ENCODE data around the gene UBE2Q2. TPM values are rescaled to one million over a fixed set of nuclear protein-coding genes. Genes with fewer than 3 reads are reported as not detected.

UBE2Q2 gene
- total and polyA plus RNA-seq, 2 of the 4 experiments (the other 2 are of a cell fraction) = 18.0 to 28.9 TPM

GRCh38 chr15:75831806-75832102 is 11.5 kb upstream of the UBE2Q2 start:
- Histone ChIP-seq H3K14ac (replicated peaks; ENCODE audit: low read depth, low read length) (no peak overlapping the region), H2AK9ac (replicated peaks; ENCODE audit: low read depth, low read length, poor library complexity) (no peak overlapping the region), H3K9me1 (ENCODE audit: insufficient read depth, low read length) (0 out of 2 replicates have a peak, but pooled peaks cover 5% of the 10 kb centered on the region), H3K4me3 (ENCODE audit: insufficient read depth, low read depth, low read length) (no peak overlapping the region), H3K9ac (ENCODE audit: low read depth, low read length) (no peak overlapping the region), H3K9me3 (ENCODE audit: control insufficient read depth, insufficient read depth, low read length) (no peaks in the 10 kb centered on the region), H3K4me2 (ENCODE audit: low read depth, low read length) (no peak overlapping the region), H3K79me1 (ENCODE audit: low read depth in 1 of 2, low read length in 2 of 2) (no peaks in the 10 kb centered on the region), H2BK20ac (ENCODE audit: low read depth, low read length) (no peak overlapping the region), H4K20me1 (ENCODE audit: insufficient read depth, low read length) (no peaks in the 10 kb centered on the region), H4K8ac (ENCODE audit: low read depth in 2 of 2, low read length in 2 of 2) (no peak overlapping the region), H3K27me3 (ENCODE audit: control insufficient read depth, insufficient read depth, low read length) (peaks cover 4% of the 10 kb centered on the region; the same call in 1 of the 2 replicates), H3K56ac (ENCODE audit: extremely low read depth, insufficient read depth, low read length) (no peak overlapping the region), H3K18ac (ENCODE audit: low read depth, low read length) (no peak overlapping the region), H4K5ac (ENCODE audit: low read depth, low read length) (no peak overlapping the region), H2BK5ac (ENCODE audit: low read depth, low read length, poor library complexity, severe bottlenecking) (no peak overlapping the region), H3K4ac (ENCODE audit: low read depth, low read length) (no peak overlapping the region), H4K91ac (ENCODE audit: insufficient read depth, low read depth, low read length) (no peak overlapping the region), H3K27ac (ENCODE audit: insufficient read depth, low read length) (no peak overlapping the region), H3K36me3 (ENCODE audit: control insufficient read depth, insufficient read depth, low read length) (no peaks in the 10 kb centered on the region), H2BK120ac (ENCODE audit: low read depth, low read length) (no peak overlapping the region), H2AK5ac (ENCODE audit: low read depth, low read length) (no peak overlapping the region), H3K4me1 (ENCODE audit: control insufficient read depth, insufficient read depth, low read length) (no peaks in the 10 kb centered on the region), H3K23ac (ENCODE audit: low read depth, low read length) (no peak overlapping the region), H2BK15ac (ENCODE audit: low read depth, low read length) (no peak overlapping the region), H2AFZ (replicated peaks; ENCODE audit: low read length, poor library complexity) (no peak overlapping the region)
- CTCF ChIA-PET = interaction anchor here (0.6 kb wide), 1 partner anchor 22 kb away, joined by 5 read pairs; no protein-coding TSS in a partner anchor
- in situ Hi-C loops (cut with MboI; ENCODE audit: low sequenced_read_pairs) (no loop called here), dilution Hi-C loops (cut with HindIII; ENCODE audit: low sequenced_read_pairs, unreplicated experiment) (no loop called here), intact Hi-C loops (cut with micrococcal nuclease) (no loop called here)
- no TSS peak for BruUV-seq (replicated peaks)
- DNase-seq (no peak), ATAC-seq (ENCODE audit: low read depth) (no peak)
- no peak for TF ChIP-seq RCOR1 (IDR thresholded peaks at IDR 0.05; ENCODE audit: insufficient replicate concordance, low read length)
- no peak for TF ChIP-seq MAZ (IDR thresholded peaks at IDR 0.05; ENCODE audit: borderline replicate concordance, low read depth, low read length)
- TF ChIP-seq MXI1 (IDR thresholded peaks at IDR 0.05; ENCODE audit: borderline replicate concordance, low read depth, low read length) = no peak
- no peak for TF ChIP-seq ELK1 (IDR thresholded peaks at IDR 0.05; ENCODE audit: borderline replicate concordance, low read depth, low read length)
- POLR2A ChIA-PET (ENCODE audit: unreplicated experiment) = interaction anchor here (0.5 kb wide), 1 partner anchor 10 kb away, joined by 4 read pairs; no protein-coding TSS in a partner anchor
- WGBS, 2 experiments (ENCODE audit: extremely low coverage in 2 of 2, insufficient read length in 1 of 2) = no CpG with 5 or more reads among the region's 1 CpG
